Measurements from ENCODE around the gene ALG9.

Gene ALG9

DNA sequence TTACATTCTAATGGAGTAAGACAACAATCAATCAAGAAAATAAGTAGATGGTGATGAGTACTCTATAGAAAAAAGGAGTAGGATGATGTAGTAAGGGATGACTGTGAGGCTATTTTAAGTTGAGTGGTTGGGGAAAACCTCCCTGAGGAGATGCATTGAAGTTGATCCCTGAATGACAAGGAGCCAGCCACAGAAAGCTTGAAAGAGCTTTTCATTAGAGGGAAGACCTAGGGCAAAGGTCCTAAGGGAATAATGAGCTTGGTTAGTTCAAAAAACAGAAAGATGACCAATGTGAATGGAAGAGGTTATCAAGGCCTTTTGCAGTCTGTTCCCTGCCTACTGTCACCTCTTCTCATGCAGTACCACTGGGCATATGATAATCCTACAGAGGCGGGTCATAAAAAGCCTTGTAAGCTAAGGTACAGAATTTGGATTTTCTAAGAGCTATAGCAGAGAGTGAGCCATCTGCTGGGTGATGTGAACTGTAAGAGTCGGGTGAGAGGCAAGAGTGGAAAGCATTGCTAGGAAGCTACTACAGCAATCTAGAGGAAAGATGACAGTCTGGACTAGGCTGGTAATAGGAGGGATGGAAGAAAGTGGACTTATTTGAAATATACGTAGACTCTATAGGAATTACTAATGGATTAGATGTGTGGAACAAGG lies 108.3 kb downstream of the ALG9 start:
- DNase-seq = no peak

DNA sequence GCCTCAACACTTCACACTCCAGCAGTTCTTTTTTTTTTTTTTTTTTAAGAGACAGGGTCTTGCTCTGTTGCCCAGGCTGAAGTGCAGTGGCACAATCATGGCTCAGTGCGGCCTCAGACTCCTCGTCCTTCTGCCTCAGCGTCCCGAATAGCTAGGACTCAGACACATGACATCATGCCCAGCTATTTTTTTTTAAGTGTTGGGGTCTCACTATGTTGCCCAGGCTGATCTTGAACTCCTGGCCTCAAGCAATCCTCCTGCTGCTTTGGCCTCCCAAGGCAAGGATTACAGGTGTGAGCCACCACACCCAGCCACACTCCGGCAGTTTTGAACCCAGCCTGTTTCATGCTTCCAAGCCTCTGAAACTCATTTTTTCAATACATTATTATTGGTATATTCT lies 108.9 kb downstream of the ALG9 start:
- DNase-seq = no peak

DNA sequence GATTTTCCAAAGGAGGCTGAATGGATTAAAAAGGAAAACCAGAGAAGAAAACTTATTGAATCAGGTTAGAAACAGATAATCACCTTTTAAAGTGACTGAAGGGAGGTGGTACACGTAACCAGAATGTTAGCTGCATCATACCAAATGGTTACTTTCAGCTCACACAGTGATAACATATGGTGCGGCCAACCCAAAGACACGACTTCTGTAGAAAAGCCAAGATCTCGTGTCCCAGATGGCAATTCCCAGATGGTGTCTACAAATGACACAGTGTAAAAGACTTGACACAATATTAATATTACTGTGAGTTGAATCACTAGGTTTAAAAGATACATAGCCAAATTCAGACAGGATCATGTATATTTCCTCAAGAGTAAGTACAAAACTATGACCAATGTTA lies 110.3 kb downstream of the ALG9 start:
- DNase-seq = no peak

DNA sequence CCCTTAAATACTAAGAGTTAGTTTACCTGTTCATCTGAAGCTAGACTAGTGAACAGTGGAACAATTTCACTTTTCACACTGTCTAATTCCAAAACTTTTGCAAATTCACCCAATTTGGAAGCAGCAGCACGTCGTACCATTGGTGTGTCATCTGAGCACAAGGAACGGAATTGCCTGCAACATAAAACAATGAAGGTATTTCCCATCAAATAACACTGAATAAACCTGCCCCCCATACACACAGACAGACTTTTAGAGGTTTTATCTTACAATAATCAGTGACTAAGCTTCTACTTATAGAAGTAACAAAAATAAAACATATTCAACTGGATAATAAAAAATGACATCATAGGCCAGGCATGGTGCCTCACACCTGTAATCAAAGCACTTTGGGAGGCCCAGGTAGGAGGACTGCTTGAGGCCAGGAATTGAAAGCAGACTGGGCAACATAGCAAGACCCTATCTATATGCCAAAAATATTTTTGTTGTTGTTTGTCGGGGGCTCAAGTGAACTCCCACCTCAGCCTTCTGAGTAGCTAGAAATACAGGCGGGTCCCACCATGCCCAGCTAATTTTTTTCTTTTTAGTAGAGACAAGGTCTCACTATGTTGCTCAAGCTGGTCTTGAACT lies 111.5 kb downstream of the ALG9 start:
- no peak for DNase-seq

DNA sequence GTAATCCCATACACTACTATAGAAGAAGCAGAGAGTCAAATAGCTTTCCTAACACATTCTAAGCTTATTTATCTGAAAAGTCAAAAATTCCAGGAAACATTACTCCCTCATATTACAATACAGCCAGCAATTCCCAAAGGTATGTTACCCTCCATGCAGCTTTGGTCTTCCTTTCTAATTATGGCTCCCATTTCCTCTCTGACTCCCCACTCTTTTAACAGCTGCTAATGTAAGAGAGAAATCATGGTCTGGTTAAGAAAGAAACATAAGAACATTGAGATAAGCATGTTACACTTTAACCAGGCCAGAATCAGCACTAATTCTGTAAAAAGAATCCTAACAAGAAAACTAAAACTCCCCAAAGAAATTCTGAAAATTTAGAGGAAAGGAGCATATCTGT lies 112.0 kb downstream of the ALG9 start:
- DNase-seq = no peak

DNA sequence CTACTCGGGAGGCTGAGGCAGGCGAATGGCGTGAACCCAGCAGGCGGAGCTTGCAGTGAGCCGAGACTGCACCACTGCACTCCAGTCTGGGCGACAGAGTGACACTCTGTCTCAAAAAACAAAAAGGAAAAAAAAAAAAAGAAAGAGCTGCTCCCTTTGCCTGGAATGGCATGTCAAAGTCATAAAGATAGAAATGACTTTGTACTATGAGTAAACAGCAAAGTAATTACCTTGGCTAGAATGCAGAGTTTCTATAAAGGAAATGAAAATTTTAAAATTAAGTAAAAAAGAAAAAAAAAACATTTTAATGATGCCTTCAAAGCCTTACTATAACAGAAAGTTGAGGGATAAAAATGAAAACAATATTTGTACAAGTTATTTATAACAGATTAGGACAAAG lies 115.3 kb downstream of the ALG9 start:
- DNase-seq = no peak

DNA sequence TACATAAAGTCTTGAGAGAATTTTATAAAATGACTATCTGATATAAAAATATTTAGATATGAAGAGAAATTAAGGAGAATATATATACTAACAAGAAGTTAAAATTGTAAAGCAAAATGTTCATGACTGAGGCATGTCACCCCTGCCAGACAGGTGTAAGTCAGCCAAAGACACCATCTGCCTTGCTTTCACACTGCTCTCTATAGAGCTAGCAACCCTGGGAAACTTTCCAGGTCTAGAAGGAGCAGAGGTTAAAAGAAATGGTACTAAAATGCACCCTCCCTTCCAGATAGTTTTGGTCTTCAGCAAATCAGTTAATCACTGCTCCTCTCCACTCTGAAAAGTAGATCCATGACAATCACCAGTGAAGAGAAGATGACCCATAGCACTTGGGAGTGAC lies 121.7 kb downstream of the ALG9 start:
- DNase-seq = no peak

GRCh38 chr11:111748035-111748804 lies 123.2 kb downstream of the ALG9 start:
- DNase-seq = no peak

GRCh38 chr11:111745719-111746504 lies 125.5 kb downstream of the ALG9 start:
- no peak for DNase-seq

- DNase-seq = no peak
These were observed 127.7 kb downstream of the ALG9 start for GRCh38 chr11:111743700-111744099.

GRCh38 chr11:111741751-111742150 lies 129.6 kb downstream of the ALG9 start:
- no peak for DNase-seq

DNA sequence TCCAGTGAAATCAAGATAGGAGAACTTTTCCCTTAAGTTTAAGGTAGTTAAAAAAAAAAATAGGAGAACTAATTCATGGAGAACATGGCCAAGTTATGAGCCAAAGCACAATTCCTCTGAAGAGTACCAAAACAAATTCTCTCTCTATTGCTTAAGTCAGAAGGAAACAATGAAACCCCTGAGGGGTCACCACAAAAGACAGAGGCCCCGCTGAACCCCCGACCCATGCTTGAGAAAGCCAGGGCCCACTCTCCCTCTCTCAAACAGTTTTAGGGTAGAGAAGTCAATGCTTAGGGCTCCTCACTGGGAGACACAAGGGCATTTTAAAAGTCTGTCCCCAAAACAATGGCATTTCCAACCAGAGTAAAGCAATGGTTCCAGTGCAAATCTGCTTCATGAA lies 132.1 kb downstream of the ALG9 start:
- DNase-seq = no peak

DNA sequence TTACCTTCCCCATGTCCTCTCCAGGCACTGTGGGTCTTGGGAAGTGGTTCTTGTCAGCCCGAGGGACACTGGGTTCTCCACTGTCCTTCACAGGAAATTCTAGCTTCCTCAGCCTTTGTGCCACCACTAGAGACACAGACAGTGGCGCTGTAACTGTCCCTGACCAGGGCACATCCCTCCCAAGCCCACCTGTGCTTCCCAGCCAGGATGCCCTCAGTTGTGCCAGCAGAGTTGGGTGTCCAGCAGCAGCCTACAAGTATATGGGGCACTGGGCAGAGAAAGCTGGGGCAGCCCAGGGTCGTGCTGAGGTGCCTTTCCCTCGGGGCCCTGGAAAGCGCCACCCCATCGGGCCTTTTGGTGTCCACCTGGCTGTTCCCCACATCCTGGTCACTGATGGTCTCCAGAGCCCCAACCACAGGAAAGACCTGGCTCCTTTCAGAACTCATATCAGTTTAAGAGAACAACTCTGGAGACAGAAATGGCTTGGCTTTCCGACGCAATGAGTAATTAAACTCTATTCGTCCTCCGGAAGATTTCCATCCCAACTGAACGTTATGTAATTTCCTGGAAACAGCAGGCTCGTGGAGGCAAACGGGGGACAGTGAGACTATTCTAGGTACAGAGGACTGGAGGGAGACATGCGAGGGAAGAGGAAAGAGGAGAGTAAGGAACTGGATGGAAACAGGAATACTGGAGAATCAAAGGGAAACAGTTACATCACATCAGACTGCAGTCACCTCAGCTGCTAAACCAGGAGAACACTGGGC lies 133.8 kb downstream of the ALG9 start:
- no peak for DNase-seq

DNA sequence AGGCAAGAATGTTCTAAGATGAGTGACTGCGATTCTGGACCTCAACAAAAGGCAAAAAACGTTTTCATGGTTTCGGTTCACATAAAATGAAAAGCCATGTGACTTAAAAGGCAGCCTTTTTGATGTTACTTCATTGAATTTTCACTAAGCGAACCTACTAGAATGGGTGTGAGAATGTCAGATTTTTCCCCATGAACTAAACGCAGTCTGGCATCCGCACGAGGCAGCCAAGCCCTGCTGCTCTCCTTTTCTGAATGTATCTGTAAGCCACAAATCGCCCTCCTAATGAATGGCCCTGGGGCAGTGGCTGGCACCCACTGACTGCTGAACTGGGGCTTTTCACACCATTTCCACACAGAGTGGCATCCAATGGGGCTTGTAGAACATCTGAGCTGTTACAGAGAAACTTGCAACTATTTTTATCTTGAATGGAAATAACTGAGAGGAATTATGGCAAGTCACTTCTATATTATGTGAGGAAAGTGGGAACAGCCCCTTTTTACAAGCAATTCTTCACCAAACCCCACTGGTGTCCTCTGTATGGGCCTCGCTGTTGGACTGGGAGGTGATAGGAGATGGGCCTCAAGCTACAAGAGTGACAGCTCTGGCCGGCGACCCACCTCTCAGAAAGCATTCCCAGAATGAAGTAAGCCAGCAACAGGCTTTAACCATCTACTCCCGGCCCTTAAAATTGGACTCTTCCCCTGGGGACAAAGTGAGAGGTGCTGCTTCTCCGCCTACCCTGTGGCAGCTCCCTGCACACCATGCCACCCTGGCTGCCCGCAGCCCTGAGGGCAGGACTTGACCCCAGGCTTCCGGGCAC lies 134.5 kb downstream of the ALG9 start:
- no peak for DNase-seq

Measured in activated CD4-positive, alpha-beta T cell treated with anti-CD3 and anti-CD28 coated beads for 4 hours (primary cell).